GM15510 (cell line): ENCODE results near the gene UQCC5.

Source experiments
- POLR2A ChIP-seq: IDR thresholded peaks from 3 replicates; pipeline ENCODE4 v1.6.1; 2011; ENCODE audit warnings: borderline replicate concordance; ENCODE audit not compliant: insufficient read length; ENCODE audit errors: extremely low read depth

UQCC5 gene, protein sequence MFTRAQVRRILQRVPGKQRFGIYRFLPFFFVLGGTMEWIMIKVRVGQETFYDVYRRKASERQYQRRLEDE

DNA sequence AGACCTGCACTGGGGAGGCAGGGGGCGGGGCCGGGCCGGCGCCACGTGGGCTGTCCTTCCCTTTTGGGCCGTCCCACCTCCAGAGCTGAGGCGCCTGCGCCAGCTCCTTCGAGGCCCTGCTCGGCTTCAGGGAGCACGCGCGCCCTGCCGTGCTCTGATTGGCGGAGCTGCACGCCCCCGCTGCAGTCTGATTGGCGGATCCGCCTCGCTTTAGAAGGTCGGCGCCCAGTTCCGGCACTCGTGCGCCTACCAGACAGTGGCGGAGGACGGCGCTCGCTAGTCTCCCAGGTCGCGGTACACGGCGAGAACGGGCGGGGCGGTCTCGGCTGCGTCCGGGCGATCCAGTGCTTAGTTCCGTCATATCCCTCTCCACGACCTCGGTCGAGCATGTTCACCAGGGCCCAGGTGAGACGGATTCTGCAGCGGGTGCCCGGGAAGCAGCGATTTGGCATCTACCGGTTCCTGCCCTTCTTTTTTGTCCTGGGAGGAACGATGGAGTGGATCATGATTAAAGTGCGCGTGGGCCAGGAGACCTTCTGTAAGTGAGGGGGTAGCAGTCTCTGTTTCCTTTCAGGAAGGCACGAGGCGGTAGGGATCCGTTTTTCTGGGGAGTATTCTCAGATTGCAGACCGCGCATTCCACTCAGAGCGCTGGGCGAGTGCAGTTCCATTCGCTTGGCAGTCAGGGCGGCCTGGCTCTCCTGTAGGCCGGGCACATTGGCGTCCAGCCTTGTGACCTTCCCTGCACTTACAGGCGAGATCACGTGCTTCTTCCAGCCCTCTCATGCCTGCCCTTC is at the start of gene UQCC5:
TSS of gene UQCC5 (plus strand) at position 237 of the 796 bp plus-strand sequence. CDS start at position 388, 151 bp downstream.
- TF ChIP-seq POLR2A, result peak; percentile 99

DNA sequence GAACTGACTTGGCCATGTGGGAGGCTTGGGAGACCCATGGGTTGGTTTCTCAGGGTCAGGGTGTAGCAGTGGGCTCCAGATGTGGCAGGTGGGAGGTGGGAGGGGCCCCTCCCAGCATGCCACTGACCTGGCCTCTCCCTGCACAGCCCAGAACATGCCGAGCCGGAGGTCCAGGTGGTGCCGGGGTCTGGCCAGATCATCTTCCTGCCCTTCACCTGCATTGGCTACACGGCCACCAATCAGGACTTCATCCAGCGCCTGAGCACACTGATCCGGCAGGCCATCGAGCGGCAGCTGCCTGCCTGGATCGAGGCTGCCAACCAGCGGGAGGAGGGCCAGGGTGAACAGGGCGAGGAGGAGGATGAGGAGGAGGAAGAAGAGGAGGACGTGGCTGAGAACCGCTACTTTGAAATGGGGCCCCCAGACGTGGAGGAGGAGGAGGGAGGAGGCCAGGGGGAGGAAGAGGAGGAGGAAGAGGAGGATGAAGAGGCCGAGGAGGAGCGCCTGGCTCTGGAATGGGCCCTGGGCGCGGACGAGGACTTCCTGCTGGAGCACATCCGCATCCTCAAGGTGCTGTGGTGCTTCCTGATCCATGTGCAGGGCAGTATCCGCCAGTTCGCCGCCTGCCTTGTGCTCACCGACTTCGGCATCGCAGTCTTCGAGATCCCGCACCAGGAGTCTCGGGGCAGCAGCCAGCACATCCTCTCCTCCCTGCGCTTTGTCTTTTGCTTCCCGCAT is 49.2 kb upstream of the UQCC5 start:
- no peak for TF ChIP-seq POLR2A

DNA sequence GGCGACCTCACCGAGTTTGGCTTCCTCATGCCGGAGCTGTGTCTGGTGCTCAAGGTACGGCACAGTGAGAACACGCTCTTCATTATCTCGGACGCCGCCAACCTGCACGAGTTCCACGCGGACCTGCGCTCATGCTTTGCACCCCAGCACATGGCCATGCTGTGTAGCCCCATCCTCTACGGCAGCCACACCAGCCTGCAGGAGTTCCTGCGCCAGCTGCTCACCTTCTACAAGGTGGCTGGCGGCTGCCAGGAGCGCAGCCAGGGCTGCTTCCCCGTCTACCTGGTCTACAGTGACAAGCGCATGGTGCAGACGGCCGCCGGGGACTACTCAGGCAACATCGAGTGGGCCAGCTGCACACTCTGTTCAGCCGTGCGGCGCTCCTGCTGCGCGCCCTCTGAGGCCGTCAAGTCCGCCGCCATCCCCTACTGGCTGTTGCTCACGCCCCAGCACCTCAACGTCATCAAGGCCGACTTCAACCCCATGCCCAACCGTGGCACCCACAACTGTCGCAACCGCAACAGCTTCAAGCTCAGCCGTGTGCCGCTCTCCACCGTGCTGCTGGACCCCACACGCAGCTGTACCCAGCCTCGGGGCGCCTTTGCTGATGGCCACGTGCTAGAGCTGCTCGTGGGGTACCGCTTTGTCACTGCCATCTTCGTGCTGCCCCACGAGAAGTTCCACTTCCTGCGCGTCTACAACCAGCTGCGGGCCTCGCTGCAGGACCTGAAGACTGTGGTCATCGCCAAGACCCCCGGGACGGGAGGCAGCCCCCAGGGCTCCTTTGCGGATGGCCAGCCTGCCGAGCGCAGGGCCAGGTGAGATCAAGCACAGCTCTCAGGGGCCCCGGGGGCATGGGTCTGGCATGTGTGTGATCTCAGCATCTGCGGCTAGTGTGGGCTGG is 48.4 kb upstream of the UQCC5 start:
- no peak for TF ChIP-seq POLR2A

DNA sequence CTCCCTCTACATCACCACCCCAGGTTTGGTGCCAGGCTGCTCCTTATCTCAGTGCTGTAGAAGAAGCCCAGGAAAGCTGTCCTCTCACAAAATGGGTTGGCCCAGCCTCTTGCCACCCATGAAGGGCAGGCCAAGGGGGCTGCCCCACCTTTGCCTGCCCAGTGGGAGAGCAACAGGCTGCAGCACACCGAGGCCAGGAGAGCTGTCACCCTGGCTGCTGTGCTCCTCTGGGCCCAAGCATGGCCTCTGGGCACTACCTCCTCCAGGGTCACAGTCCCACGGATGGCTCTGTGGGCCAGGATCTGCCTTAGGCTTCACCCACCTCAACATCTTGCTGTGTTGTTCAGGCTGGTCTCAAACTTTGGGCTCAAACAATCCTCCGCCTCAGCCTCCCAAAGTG is 47.7 kb upstream of the UQCC5 start:
- TF ChIP-seq POLR2A, result no peak

DNA sequence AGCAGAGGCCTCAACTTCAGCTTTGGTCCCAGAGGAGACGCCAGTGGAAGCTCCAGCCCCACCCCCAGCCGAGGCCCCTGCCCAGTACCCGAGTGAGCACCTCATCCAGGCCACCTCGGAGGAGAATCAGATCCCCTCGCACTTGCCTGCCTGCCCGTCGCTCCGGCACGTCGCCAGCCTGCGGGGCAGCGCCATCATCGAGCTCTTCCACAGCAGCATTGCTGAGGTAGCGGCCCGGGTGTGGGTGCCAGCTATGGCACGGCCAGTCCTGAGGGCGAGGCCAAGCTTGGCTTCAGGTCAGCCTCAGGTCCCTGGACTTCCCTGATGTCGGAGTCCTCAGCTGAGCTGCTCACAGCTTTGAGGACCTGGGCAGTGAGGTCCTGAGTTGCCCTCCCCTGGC is 47.0 kb upstream of the UQCC5 start:
- TF ChIP-seq POLR2A, result no peak

DNA sequence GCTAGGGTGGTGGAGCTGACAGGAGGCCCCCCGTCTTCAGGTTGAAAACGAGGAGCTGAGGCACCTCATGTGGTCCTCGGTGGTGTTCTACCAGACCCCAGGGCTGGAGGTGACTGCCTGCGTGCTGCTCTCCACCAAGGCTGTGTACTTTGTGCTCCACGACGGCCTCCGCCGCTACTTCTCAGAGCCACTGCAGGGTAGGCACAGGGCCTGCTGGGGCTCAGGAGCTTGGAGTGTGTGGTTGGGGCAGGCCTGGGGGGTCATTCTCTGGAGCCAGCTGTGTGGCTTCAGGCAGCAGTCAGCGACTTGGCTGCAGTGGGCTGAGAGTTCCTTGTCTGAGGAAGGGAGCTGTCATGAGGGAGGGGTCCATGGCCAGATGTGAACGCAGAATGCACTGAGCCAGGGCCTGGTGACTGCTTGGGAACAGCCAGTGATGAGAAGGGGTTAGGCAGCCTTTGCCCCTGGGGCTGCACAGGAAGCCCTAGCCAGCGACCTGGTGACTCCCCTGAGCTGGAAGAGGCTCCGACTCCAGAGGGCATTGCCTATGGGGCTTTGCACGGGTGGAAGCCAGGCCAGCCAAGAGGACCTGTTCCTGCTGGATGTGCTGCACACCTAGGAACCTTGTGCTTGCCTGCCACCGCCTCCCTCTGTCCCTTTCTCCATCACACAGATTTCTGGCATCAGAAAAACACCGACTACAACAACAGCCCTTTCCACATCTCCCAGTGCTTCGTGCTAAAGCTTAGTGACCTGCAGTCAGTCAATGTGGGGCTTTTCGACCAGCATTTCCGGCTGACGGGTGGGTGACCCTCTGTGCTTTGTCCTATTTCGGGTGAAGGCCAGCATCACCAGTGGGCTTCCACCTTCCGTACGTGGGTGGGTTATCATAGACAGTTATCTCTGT is 46.1 kb upstream of the UQCC5 start:
- TF ChIP-seq POLR2A, result no peak

DNA sequence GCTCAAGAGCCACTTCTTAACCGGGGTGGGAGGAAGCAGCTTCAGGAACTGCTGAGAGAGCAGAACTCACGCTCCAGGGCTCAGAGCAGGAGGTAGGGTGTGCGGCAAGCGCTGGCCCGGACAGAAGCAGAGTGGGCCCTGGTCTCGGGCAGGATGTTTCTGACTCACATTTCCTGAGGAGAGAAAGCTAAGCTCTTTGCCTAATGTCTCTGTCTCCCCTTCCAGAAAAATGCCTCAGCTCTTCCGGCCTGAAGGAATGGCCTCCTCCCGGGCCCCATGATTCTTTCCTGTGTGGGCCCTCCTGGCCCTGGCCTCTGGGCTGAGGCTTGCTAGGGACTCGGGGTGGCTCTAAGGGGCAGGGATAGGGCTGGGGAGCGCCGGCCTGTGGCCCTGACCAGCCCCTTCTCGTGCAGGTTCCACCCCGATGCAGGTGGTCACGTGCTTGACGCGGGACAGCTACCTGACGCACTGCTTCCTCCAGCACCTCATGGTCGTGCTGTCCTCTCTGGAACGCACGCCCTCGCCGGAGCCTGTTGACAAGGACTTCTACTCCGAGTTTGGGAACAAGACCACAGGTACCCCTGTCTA is 45.4 kb upstream of the UQCC5 start:
- no peak for TF ChIP-seq POLR2A

DNA sequence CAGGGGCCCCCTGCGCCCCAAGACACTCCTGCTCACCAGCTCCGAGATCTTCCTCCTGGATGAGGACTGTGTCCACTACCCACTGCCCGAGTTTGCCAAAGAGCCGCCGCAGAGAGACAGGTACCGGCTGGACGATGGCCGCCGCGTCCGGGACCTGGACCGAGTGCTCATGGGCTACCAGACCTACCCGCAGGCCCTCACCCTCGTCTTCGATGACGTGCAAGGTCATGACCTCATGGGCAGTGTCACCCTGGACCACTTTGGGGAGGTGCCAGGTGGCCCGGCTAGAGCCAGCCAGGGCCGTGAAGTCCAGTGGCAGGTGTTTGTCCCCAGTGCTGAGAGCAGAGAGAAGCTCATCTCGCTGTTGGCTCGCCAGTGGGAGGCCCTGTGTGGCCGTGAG is 44.3 kb upstream of the UQCC5 start:
- TF ChIP-seq POLR2A, result no peak

DNA sequence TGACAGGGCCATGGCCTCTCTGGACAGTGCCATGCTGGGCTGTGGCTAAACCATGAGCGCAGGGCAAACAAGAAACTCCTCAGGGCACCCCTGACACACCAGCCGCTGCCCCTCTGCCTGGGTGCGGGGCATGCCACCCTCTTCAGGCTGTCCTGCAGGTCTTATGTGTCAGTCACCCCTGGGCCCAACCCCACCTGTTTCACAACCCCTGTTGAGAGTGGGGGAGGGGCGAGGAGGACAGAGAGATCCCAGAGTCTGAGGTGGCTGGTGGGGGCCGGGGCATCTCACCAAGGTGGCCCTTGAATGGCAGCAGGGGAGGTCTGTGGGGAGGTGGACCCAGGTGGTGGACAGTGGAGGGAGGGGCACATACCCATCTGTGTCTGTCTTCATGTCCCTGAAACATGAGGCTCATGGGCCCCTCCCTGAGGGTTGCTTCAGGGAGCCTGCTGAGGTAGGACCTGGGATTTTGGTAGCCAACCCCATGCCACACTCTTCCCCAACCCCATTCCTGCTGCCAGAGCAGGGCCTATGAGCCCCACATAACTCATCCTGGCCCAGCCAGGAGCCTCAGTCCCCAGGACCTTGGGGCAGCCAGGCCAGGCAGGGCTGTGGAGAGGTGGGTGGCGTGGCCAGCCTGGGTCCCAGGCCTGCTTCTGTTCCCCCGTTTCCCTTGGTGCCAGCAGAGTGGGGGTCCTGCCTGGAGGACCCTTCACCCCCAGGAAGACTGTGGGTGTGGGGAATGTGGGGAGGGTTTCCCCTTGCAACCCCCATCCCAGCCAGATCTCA is 43.0 kb upstream of the UQCC5 start:
- no peak for TF ChIP-seq POLR2A

DNA sequence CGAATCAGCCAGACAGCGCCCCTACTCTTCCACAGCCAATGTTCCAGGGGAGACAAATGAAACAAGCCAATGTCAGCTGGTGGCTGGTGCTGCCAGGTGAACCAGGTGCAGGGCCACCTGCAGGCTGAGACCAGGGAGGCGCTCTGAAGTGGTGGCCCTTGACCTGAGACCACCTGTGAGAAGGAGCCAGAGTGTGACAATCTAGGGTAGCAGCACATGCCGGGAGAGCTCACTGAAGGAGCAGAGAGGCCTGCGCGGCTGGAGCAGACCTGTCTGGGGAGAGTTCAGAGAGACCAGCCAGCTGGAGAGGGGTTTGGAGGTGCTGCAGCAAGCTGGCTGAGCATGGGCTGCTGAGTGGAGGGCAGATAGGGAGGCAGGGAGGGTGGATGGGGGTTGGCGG is 42.0 kb upstream of the UQCC5 start:
- TF ChIP-seq POLR2A, result no peak

DNA sequence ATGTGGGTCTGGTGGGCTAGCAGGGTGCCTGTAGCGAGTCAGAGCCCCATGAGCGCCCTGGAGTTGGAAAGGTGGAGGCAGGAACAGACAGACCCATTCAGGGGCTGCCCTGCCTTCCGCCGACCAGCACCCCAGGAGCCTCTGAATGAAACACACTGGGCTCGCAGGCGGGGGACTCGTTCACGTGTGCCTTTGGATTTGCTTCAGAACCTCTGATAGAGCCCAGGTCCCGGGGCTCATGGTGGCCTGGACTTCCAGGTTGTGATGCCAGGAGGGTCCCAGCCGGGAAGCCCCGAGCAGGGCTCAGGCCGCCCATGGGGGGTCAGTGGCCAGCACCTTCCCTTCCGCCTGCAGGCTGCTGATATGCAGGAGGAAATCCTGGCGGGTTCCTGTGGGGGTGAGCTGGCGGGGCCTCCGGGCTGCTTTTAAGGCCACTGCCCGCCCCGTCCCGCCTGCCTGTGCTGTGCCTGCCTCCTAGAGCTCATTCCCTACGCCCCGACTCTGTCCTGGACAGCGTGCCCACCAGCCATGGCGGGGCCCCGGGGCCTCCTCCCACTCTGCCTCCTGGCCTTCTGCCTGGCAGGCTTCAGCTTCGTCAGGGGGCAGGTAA is 41.4 kb upstream of the UQCC5 start, which contains the start of gene STAB1:
TSS of gene STAB1 (plus strand) at position 453 of the 610 bp plus-strand sequence. CDS start at position 529, 76 bp downstream.
- TF ChIP-seq POLR2A, result no peak
